D721Med (cell line): Measurements from ENCODE around the gene CCDC196.

Experiments used
- DNase-seq: peaks from one replicate; pipeline ENCODE4 v3.0.0; 2011; ENCODE audit warnings: low spot score; ENCODE audit not compliant: insufficient read length
- FAIRE-seq: peaks from 2 replicates; lab custom pipeline; 2011; peaks lifted over from hg19 to GRCh38; lab: Jason Lieb, UNC
- TF ChIP-seq, protein P1 (sequence below): IDR thresholded peaks from 2 replicates; pipeline ENCODE4 v1.5.1; 2012; ENCODE audit warnings: mild to moderate bottlenecking, control low read depth; ENCODE audit not compliant: insufficient read depth; ENCODE audit errors: missing control alignments

The CCDC196 gene

DNA sequence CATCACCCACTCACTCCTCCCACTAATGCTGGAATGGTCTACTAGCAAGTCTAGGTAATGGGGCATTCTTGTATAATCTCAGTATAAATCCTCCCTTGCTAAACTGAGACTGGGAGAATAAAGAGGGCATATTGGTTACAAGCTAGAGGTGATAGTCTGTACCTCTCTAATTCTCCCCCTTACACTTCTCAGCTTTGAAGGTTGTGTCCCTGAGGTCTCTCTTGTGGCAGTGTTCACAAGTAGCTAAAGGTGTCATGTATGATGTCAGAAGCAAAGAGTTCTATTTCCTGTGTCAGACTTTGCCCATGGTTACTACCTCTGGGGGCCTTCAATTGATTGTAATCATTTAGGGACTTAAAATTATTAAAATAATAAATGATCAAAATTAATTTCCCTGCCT, 26.6 kb upstream of the CCDC196 start:
- FAIRE-seq (no peak), DNase-seq (no peak)
- TF ChIP-seq, protein P1, sequence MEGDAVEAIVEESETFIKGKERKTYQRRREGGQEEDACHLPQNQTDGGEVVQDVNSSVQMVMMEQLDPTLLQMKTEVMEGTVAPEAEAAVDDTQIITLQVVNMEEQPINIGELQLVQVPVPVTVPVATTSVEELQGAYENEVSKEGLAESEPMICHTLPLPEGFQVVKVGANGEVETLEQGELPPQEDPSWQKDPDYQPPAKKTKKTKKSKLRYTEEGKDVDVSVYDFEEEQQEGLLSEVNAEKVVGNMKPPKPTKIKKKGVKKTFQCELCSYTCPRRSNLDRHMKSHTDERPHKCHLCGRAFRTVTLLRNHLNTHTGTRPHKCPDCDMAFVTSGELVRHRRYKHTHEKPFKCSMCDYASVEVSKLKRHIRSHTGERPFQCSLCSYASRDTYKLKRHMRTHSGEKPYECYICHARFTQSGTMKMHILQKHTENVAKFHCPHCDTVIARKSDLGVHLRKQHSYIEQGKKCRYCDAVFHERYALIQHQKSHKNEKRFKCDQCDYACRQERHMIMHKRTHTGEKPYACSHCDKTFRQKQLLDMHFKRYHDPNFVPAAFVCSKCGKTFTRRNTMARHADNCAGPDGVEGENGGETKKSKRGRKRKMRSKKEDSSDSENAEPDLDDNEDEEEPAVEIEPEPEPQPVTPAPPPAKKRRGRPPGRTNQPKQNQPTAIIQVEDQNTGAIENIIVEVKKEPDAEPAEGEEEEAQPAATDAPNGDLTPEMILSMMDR, result no peak

DNA sequence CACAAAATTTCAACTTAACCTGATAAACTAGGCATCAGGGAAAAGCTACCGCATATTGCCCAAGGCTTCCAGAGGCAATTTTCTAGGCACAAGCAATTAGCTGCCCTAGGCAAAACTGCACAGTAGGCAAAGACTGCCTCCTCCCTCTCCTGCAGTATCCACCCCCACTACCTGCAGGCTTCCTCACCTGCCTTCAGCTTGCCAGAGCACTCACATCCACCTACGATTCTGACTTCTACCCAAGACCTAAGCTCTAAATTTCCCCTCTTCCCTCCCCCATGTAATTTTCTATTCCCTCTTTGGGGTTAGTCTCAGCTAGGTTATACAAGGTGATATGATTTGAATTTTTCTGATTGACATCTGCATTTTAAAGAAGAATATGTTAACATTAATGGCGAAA, 21.9 kb upstream of the CCDC196 start:
- no peak for DNase-seq
- TF ChIP-seq, protein P1, result no peak
- FAIRE-seq, result no peak

DNA sequence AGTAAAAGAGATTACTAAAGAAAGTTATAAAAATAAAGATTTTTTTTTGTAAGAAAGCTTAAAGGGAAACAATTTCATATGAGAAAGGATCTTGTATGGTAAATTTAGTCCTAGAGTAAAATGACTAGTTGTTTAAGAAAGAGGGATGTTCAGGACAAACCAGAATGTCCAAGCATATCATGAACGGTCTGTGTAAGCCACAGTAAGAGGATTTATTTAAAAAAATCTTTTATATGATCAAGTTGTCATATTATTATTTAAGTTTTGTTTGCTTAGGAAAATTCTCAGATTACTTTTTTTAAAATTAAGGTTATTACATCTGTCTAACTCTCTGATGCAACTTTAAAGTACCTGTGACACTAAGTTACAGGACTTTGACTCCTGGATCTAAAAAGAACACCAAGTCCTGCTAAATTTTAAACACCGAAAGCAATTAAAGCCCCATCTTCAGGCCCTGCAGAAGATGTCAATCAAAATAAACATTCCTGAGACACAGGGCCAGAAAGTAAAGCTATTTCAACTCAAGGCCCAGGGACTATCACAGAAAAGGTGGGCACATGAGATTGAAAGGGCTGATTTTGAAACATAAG, 17.3 kb upstream of the CCDC196 start:
- no peak for DNase-seq
- FAIRE-seq, result no peak
- TF ChIP-seq, protein P1, result no peak

DNA sequence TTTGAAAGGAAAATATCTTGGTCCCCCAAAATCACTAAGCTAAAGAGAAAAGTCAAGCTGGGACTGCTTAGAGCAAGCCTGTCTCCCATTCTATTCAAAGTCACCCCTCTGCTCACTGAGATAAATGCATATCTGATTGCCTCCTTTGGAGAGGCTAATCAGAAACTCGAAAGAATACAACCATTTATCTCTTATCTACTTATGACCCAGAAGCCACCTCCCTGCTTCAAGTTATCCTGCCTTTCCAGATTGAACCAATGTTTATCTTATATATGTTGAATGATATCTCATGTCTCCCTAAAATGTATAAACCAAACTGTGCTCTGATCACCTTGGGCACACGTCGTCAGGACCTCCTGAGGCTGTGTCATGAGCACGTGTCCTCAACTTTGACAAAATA, 14.6 kb upstream of the CCDC196 start:
- DNase-seq (no peak), FAIRE-seq (no peak)

DNA sequence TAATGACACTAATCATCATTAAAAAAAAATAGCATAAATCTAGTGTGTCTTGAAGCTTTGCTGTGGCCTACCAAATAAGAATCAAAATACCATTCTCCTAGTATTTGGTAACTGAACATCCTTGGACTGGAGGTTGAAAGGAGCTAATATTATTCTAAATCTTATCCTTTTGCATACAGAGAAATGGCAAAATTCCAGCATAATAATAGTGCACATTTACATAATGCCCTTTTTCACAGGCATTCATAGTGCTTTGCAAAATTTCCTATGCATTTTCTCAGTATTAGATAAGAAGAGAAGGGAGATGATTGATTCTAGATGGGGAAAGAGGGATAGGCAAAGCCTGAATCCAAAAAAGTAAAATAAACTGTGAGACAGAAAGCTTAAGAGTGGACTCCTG, 13.9 kb upstream of the CCDC196 start:
- TF ChIP-seq, protein P1, result no peak
- no peak for FAIRE-seq
- DNase-seq, result no peak

More for the DNA sequence above, 14.6 kb upstream of the CCDC196 start:
- TF ChIP-seq, protein P1, result no peak

DNA sequence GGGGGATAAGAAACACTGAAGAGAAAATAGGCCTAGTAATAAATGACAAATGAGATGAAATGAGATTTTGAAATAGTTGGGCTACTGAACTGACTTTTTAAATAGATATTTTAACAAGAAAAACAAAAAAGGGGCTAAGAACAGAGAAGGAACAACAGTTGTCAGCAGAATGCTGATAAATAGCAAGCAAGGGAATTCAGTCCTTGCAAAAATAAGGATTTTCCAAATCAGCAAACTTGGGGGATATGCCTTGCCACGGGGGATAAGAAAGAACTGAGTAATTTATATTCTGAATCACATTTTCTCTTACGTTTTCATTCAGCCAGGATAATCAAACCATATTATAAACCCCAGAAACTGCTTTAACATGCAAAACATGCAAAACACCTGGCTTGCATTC, 12.9 kb upstream of the CCDC196 start:
- TF ChIP-seq, protein P1, result no peak
- DNase-seq, result no peak
- no peak for FAIRE-seq

DNA sequence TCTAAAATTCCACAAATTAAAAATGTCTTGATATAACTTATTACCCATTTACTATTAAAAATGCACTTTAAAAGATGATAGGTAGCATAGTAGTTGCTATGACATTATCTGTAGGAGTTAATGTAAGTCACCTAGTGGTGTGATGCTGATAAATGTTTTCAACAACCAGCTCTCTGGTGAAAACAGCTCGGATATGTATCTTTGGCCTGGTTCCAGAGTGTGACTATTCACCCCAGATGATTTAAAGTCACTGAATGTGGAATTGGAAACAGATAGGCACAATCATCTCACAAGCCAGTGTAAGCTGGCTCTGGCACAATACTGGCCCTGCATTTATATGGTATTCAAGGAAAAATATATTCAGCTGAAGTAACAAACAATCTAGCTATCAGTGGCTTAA, 9.2 kb upstream of the CCDC196 start:
- FAIRE-seq (no peak), DNase-seq (no peak)
- TF ChIP-seq, protein P1, result no peak
